HepG2 (cell line): ENCODE measurements around the gene ZNF189. TPM values are rescaled to one million over a fixed set of nuclear protein-coding genes. Genes with fewer than 3 reads are reported as not detected.

Experiments
- ATAC-seq: fragments of 200-7000 bp; cut with Tn5 transposase; 3 replicates; pipeline ENCODE4 v1.9.1; 2020; ENCODE audit warnings: mild to moderate bottlenecking, moderate library complexity
- BruUV-seq: library from RNA; stranded (reverse); fragments of 400-500 nt; replicated peaks from 2 replicates; lab custom pipeline; 2021; lab: Mats Ljungman, UMichigan
- CTCF ChIA-PET: fragments of 300-600 bp; formaldehyde crosslinking; extraction: SDS; loops from one replicate; lab custom pipeline; 2021; ENCODE audit warnings: low total read pairs, inconsistent platforms, low intra/inter-chr PET ratio; lab: Yijun Ruan, JAX
- POLR2A ChIA-PET: fragments of 350-600 bp; sonication (Branson Sonifier 250); formaldehyde crosslinking; loops from one replicate; lab custom pipeline; 2020; ENCODE audit warnings: antibody characterized with exemption, inconsistent platforms; lab: Yijun Ruan, JAX
- DNase-seq: peaks from one replicate; pipeline ENCODE4 v3.0.0-alpha.2; 2015; ENCODE audit warnings: low spot score
- FAIRE-seq: peaks from 3 replicates; lab custom pipeline; 2011; peaks lifted over from hg19 to GRCh38; lab: Jason Lieb, UNC
- H2AFZ ChIP-seq: one replicate; pipeline ENCODE4 v1.6.1; 2011; ENCODE audit warnings: low read length, inconsistent platforms
- H3K27ac ChIP-seq: fragments of 300-600 bp; 3 replicates; pipeline ENCODE4 v1.8.0; 2011; ENCODE audit warnings: mixed run types, mild to moderate bottlenecking, mixed read lengths, low read length, inconsistent platforms; ENCODE audit not compliant: insufficient read depth; ENCODE audit errors: extremely low read length
- H3K27me3 ChIP-seq, 2 experiments: fragments of 200-600 bp in 1 of 2; 2 replicates in 1 of 2; 3 replicates in 1 of 2; pipeline versions ENCODE4 v1.6.0 to v1.8.0; 2011; ENCODE audit warnings: low read length in 2 of 2, mild to moderate bottlenecking in 2 of 2, moderate library complexity in 2 of 2, inconsistent platforms in 1 of 2; ENCODE audit not compliant: insufficient read depth in 2 of 2, control insufficient read depth in 1 of 2
- H3K36me3 ChIP-seq, 2 experiments: fragments of 200-600 bp in 1 of 2; replicated peaks in 1 of 2; 2 replicates in 1 of 2; 3 replicates in 1 of 2; pipeline versions ENCODE4 v1.5.1 to v1.8.0; 2011; ENCODE audit warnings: low read length in 2 of 2, inconsistent platforms in 1 of 2; ENCODE audit not compliant: insufficient read depth in 2 of 2, control insufficient read depth in 1 of 2
- H3K4me1 ChIP-seq: 2 replicates; pipeline ENCODE4 v1.5.1; 2012; ENCODE audit warnings: low read length, inconsistent platforms; ENCODE audit not compliant: insufficient read depth
- H3K4me2 ChIP-seq: 2 replicates; pipeline ENCODE4 v1.6.0; 2011; ENCODE audit warnings: low read depth, low read length, inconsistent platforms
- H3K4me3 ChIP-seq, 3 experiments: fragments of 200-600 bp in 1 of 3; sonication (generic), shearing (Covaris generic) in 1 of 3; replicated peaks in 1 of 3; 2 replicates each; pipeline ENCODE4 v1.5.1; 2011 to 2016; ENCODE audit warnings: low read length in 3 of 3, inconsistent platforms in 2 of 3, low read depth in 2 of 3, mild to moderate bottlenecking in 2 of 3, control low read depth in 1 of 3, mixed read lengths in 1 of 3; ENCODE audit not compliant: insufficient read depth in 1 of 3
- H3K79me2 ChIP-seq: one replicate; pipeline ENCODE4 v1.6.1; 2011; ENCODE audit warnings: low read length, inconsistent platforms; ENCODE audit not compliant: insufficient read depth
- H3K9ac ChIP-seq: 2 replicates; pipeline ENCODE4 v1.6.0; 2011; ENCODE audit warnings: mild to moderate bottlenecking, low read depth, low read length, inconsistent platforms; ENCODE audit not compliant: insufficient read depth
- H3K9me3 ChIP-seq: 2 replicates; pipeline ENCODE4 v1.5.1; 2012; ENCODE audit warnings: mild to moderate bottlenecking, low read length
- H4K20me1 ChIP-seq: 2 replicates; pipeline ENCODE4 v1.6.0; 2011; ENCODE audit warnings: inconsistent platforms, mild to moderate bottlenecking, low read length, moderate library complexity; ENCODE audit not compliant: insufficient read depth
- ASH2L ChIP-seq: fragments of 300-600, 200-600 bp; sonication (generic); IDR thresholded peaks from 2 replicates; pipeline ENCODE4 v1.7.0; 2017; ENCODE audit warnings: low read depth, mild to moderate bottlenecking, moderate library complexity, mixed read lengths, low read length; ENCODE audit not compliant: insufficient read length
- JUND ChIP-seq: sonication (generic); formaldehyde crosslinking; IDR thresholded peaks from 2 replicates; pipeline ENCODE4 v1.8.0; 2022; ENCODE audit warnings: mild to moderate bottlenecking, missing genetic modification reagents
- POLR2G ChIP-seq: fragments of 200-400 bp; formaldehyde crosslinking; IDR thresholded peaks from 2 replicates; pipeline ENCODE4 v1.6.1; 2018; ENCODE audit warnings: mild to moderate bottlenecking, low read depth, low read length, moderate library complexity
- SAP130 ChIP-seq: IDR thresholded peaks from 2 replicates; pipeline ENCODE4 v1.6.1; 2016; ENCODE audit warnings: low read depth
- SP1 ChIP-seq, 2 experiments: fragments of 450-650 bp in 1 of 2; sonication (generic) in 1 of 2; formaldehyde crosslinking in 1 of 2; IDR thresholded peaks; 2 replicates each; pipeline versions ENCODE4 v1.4.0 to v1.6.1; 2016 to 2020; ENCODE audit warnings: missing genetic modification reagents in 1 of 2
- TCF7L2 ChIP-seq: IDR thresholded peaks from 2 replicates; pipeline ENCODE4 v1.6.1; 2011; ENCODE audit warnings: mild to moderate bottlenecking, low read depth, low read length, moderate library complexity
- ZFP41 ChIP-seq: sonication (generic); formaldehyde crosslinking; IDR thresholded peaks from 2 replicates; pipeline ENCODE4 v1.4.0; 2020; ENCODE audit warnings: mild to moderate bottlenecking, missing genetic modification reagents, borderline replicate concordance
- ZIK1 ChIP-seq: sonication (generic); formaldehyde crosslinking; IDR thresholded peaks from 2 replicates; pipeline ENCODE4 v1.5.0; 2020; ENCODE audit warnings: mild to moderate bottlenecking, low read depth, missing genetic modification reagents, borderline replicate concordance
- ZNF101 ChIP-seq: sonication (generic); formaldehyde crosslinking; IDR thresholded peaks from 2 replicates; pipeline ENCODE4 v1.4.0; 2020; ENCODE audit warnings: mild to moderate bottlenecking, low read depth, missing genetic modification reagents, borderline replicate concordance
- ZNF24 ChIP-seq: fragments of 450-650 bp; IDR thresholded peaks from 2 replicates; pipeline ENCODE4 v1.6.1; 2017; ENCODE audit warnings: antibody characterized with exemption, mild to moderate bottlenecking
- ZNF3 ChIP-seq: IDR thresholded peaks from 2 replicates; pipeline ENCODE4 v1.7.0; 2017; ENCODE audit warnings: inconsistent platforms
- ZNF331 ChIP-seq: sonication (generic); formaldehyde crosslinking; IDR thresholded peaks from 2 replicates; pipeline ENCODE4 v1.4.0; 2020; ENCODE audit warnings: missing genetic modification reagents
- ZNF619 ChIP-seq: sonication (generic); formaldehyde crosslinking; IDR thresholded peaks from 2 replicates; pipeline ENCODE4 v1.4.0; 2020; ENCODE audit warnings: mild to moderate bottlenecking, missing genetic modification reagents
- ZNF703 ChIP-seq: sonication (generic); formaldehyde crosslinking; IDR thresholded peaks from 2 replicates; pipeline ENCODE4 v1.5.1; 2020; ENCODE audit warnings: missing genetic modification reagents, mild to moderate bottlenecking, moderate library complexity, borderline replicate concordance
- ZSCAN12 ChIP-seq: sonication (generic); formaldehyde crosslinking; IDR thresholded peaks from 2 replicates; pipeline ENCODE4 v1.9.0; 2021; ENCODE audit warnings: mild to moderate bottlenecking, missing genetic modification reagents
- whole genome bisulfite sequencing: methylation state at CpG from one replicate; pipeline ENCODE4 v1.1.6; 2017; ENCODE audit warnings: low lambda C conversion rate; 5-methylcytosine and 5-hydroxymethylcytosine counted together
- in situ Hi-C: cut with HindIII; loops from 2 replicates; pipeline ENCODE4 v1.10.0; 2017; ENCODE audit warnings: low pct_unique_long_range_greater_than_20kb; ENCODE audit not compliant: extremely low pct_ligation_motif_present
- intact Hi-C: fragments of 100-400 bp; cut with micrococcal nuclease; formaldehyde crosslinking; loops from one replicate; pipeline ENCODE4 v1.10.0; 2022; ENCODE audit not compliant: unreplicated experiment
- polyA plus RNA-seq, 8 experiments: library from polyadenylated mRNA; depleted of rRNA in 3 of 8; stranded (reverse) in 7 of 8; unstranded in 1 of 8; fragments of >200 nt; fragmentation: Illumina TruSeq in 4 of 8; extraction: Trizol in 4 of 8; gene quantifications; 2 replicates each; pipeline versions ENCODE4 v1.2.1 to v1.2.3, GENCODE V29; 2011 to 2016; ENCODE audit warnings: low read depth in 4 of 8, missing spikeins in 1 of 8, mixed read lengths in 1 of 8; ENCODE audit not compliant: insufficient read depth in 1 of 8
- total RNA-seq, 5 experiments: library from RNA; depleted of rRNA; stranded (reverse); fragments of >200 nt; fragmentation: Illumina TruSeq; extraction: Trizol; gene quantifications; 2 replicates each; pipeline ENCODE4 v1.2.3, GENCODE V29; 2016; ENCODE audit warnings: low read depth in 1 of 5
- TF ChIP-seq, protein P1 (sequence below): sonication (generic); formaldehyde crosslinking; IDR thresholded peaks from 2 replicates; pipeline ENCODE4 v1.8.0; 2022; ENCODE audit warnings: mild to moderate bottlenecking, missing genetic modification reagents, moderate library complexity
- TF ChIP-seq, protein P2 (sequence below): sonication (generic); formaldehyde crosslinking; IDR thresholded peaks from 2 replicates; pipeline ENCODE4 v1.5.1; 2020; ENCODE audit warnings: missing genetic modification reagents, mild to moderate bottlenecking, borderline replicate concordance
- TF ChIP-seq, protein P3 (sequence below): sonication (generic); formaldehyde crosslinking; IDR thresholded peaks from 2 replicates; pipeline ENCODE4 v1.4.0; 2020; ENCODE audit warnings: mild to moderate bottlenecking, missing genetic modification reagents
- TF ChIP-seq, protein P4 (sequence below): sonication (generic); formaldehyde crosslinking; IDR thresholded peaks from 2 replicates; pipeline ENCODE4 v1.8.0; 2022; ENCODE audit warnings: missing genetic modification reagents, mild to moderate bottlenecking, inconsistent platforms, borderline replicate concordance

Gene ZNF189
- total and polyA plus RNA-seq, 2 of the 13 experiments (the other 11 are each of a cell fraction or from before 2014, with no cell fraction given): 8.4 to 50.0 TPM

DNA sequence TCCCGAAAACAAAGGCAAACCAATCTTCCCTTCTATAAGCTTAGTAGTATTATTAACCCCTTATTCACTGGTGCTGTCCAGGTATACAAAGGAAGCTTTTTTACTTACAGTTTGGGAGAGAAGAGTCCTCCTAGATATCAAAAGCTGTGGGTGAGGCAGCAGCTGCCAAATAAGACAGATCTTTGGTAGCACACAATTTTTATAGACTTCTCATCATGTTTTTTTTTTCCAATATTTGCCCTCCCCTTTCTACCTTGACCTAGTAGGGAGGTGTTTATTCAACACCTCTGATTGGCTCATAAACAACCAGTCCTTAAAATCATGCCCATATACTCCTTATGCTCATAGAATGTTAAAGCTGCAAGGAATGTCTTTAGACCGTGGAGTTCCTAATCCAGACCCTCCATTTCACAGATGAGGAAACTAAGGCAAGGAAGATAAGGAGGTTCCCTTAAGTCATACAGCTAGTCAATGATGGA lies 37.0 kb downstream of the ZNF189 start, which contains the start of gene ALDOB (continued):
- TF ChIP-seq, protein P1, sequence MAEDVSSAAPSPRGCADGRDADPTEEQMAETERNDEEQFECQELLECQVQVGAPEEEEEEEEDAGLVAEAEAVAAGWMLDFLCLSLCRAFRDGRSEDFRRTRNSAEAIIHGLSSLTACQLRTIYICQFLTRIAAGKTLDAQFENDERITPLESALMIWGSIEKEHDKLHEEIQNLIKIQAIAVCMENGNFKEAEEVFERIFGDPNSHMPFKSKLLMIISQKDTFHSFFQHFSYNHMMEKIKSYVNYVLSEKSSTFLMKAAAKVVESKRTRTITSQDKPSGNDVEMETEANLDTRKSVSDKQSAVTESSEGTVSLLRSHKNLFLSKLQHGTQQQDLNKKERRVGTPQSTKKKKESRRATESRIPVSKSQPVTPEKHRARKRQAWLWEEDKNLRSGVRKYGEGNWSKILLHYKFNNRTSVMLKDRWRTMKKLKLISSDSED: no peak

DNA sequence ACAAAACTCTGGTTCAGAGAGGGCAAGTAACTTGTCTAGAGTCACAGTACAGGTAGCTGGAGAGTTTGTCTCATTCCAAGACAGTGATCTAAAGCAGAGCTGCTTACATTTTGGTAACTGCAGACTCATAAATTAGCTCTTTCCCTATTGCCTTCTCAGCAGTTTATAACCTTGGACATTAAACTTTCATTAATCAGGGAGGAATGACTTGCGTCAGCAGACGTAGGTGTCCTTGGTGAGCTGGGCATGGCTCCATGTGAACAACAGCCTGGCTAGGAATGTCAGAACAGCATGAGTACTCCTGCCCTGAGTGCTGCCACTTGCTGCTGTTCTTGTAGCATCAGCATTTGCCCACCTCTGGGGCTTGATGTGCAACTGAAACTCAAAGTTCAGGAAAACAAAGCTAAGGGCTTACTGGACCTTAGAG lies 39.2 kb downstream of the ZNF189 start:
- BruUV-seq: no TSS peak
- WGBS: 18% methylated on average over 2 of the region's 2 CpGs
- no peak overlapping the region for H3K9ac ChIP-seq
- in situ Hi-C loops (no loop called here), intact Hi-C loops (loop anchor here (2.0 kb wide), 1 partner anchor 17 kb away; no protein-coding TSS in a partner anchor)
- H3K4me1 ChIP-seq: peaks cover 97% of the 10 kb centered on the region
- no peaks in the 10 kb centered on the region for H4K20me1 ChIP-seq
- ChIA-PET CTCF (no interaction called here), POLR2A (interaction anchor here (0.6 to 2.2 kb wide), 5 partner anchors 8 to 39 kb away, joined by 3 to 13 read pairs (median 3); partner anchors contain the start of genes MRPL50 and ZNF189)
- ATAC-seq: peak; percentile 73
- H2AFZ ChIP-seq: no peak overlapping the region
- H3K79me2 ChIP-seq: no peaks in the 10 kb centered on the region
- no peak for FAIRE-seq
- no peaks in the 10 kb centered on the region for H3K9me3 ChIP-seq
- no peak overlapping the region for H3K4me3 ChIP-seq
- peak; percentile 76 for DNase-seq
- H3K4me2 ChIP-seq: peak overlapping the region; percentile 21
- H3K27ac ChIP-seq: peak overlapping the region; percentile 34
- no peaks in the 10 kb centered on the region for H3K27me3 ChIP-seq
- H3K36me3 ChIP-seq: no peaks in the 10 kb centered on the region
- TF ChIP-seq ASH2L: no peak
- TF ChIP-seq SP1 (IDR thresholded peaks at IDR 0.05): no peak
- no peak for TF ChIP-seq SP1 (CRISPR knock-in tag; IDR thresholded peaks at IDR 0.05)
- TF ChIP-seq SAP130 (CRISPR knock-in tag): peak; percentile 50
- TF ChIP-seq ZNF24: no peak
- TF ChIP-seq ZNF101 (CRISPR knock-in tag): no peak
- TF ChIP-seq ZNF331 (CRISPR knock-in tag): no peak
- no peak for TF ChIP-seq ZNF619
- no peak for TF ChIP-seq ZSCAN12 (CRISPR knock-in tag)
- TF ChIP-seq ZIK1: no peak
- TF ChIP-seq POLR2G: no peak
- TF ChIP-seq JUND: peak; percentile 23; the same call in 1 of the 2 replicates
- no peak for TF ChIP-seq ZNF3
- TF ChIP-seq, protein P2, sequence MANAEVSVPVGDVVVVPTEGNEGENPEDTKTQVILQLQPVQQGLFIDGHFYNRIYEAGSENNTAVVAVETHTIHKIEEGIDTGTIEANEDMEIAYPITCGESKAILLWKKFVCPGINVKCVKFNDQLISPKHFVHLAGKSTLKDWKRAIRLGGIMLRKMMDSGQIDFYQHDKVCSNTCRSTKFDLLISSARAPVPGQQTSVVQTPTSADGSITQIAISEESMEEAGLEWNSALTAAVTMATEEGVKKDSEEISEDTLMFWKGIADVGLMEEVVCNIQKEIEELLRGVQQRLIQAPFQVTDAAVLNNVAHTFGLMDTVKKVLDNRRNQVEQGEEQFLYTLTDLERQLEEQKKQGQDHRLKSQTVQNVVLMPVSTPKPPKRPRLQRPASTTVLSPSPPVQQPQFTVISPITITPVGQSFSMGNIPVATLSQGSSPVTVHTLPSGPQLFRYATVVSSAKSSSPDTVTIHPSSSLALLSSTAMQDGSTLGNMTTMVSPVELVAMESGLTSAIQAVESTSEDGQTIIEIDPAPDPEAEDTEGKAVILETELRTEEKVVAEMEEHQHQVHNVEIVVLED (CRISPR knock-in tag): no peak; the same call in 1 of the 2 replicates
- no peak for TF ChIP-seq ZFP41 (CRISPR knock-in tag)
- TF ChIP-seq ZNF703: no peak
- TF ChIP-seq, protein P3, sequence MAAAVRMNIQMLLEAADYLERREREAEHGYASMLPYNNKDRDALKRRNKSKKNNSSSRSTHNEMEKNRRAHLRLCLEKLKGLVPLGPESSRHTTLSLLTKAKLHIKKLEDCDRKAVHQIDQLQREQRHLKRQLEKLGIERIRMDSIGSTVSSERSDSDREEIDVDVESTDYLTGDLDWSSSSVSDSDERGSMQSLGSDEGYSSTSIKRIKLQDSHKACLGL (CRISPR knock-in tag): no peak
- no peak for TF ChIP-seq TCF7L2
- TF ChIP-seq, protein P4, sequence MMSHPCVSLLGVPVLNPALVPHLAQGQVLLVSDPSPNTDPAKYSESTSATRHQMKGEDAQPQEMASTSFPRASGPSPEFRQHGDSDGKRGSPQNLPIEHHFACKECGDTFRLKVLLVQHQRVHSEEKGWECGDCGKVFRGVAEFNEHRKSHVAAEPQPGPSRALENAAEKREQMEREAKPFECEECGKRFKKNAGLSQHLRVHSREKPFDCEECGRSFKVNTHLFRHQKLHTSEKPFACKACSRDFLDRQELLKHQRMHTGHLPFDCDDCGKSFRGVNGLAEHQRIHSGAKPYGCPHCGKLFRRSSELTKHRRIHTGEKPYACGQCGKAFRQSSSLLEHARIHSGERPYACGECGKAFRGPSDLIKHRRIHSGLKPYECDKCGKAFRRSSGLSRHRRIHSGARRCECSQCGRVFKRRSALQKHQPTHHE (CRISPR knock-in tag): no peak
